Suprapubic skin (tissue), 4 donors: ENCODE results near the gene DGKZ. TPM values are rescaled to one million over a fixed set of nuclear protein-coding genes. Genes with fewer than 3 reads are reported as not detected.
A peak's percentile ranks its signal among the peaks of the same experiment; 100 is the strongest.

Source experiments
- DNase-seq, 2 donors: peaks; one replicate each; pipeline ENCODE4 v3.0.0-alpha.2; 2019; ENCODE audit warnings: low spot score in 2 of 2
- H3K27ac ChIP-seq: fragments of 200-600 bp; sonication (generic); one replicate; pipeline ENCODE4 v1.5.1; 2019
- H3K27me3 ChIP-seq: fragments of 200-600 bp; sonication (generic); one replicate; pipeline ENCODE4 v1.5.1; 2019
- H3K36me3 ChIP-seq: fragments of 200-600 bp; sonication (generic); one replicate; pipeline ENCODE4 v1.5.1; 2019
- H3K4me1 ChIP-seq: fragments of 200-600 bp; sonication (generic); one replicate; pipeline ENCODE4 v1.5.1; 2019
- H3K4me3 ChIP-seq: fragments of 200-600 bp; sonication (generic); one replicate; pipeline ENCODE4 v1.5.1; 2019; ENCODE audit warnings: mild to moderate bottlenecking
- H3K9me3 ChIP-seq: fragments of 200-600 bp; sonication (generic); one replicate; pipeline ENCODE4 v1.5.1; 2019
- EP300 ChIP-seq: sonication (generic); formaldehyde crosslinking; IDR thresholded peaks from one replicate; pipeline ENCODE4 v1.6.1; 2017; ENCODE audit warnings: antibody characterized with exemption
- POLR2A ChIP-seq, 2 donors: fragments of 450-650 bp; IDR thresholded peaks; one replicate each; pipeline ENCODE4 v1.6.1; 2017; ENCODE audit warnings: antibody characterized with exemption in 2 of 2, mild to moderate bottlenecking in 2 of 2, moderate library complexity in 2 of 2
- POLR2AphosphoS5 ChIP-seq, 3 donors: sonication (generic); formaldehyde crosslinking; IDR thresholded peaks; one replicate each; pipeline ENCODE4 v1.6.1; 2017; ENCODE audit warnings: antibody characterized with exemption in 3 of 3
- WGBS: methylation state at CpG from one replicate; pipeline ENCODE4 v1.1.5; 2018; 5-methylcytosine and 5-hydroxymethylcytosine counted together
- total RNA-seq, 4 donors: library from RNA; depleted of rRNA; stranded (reverse); fragments of >200 nt; gene quantifications; one replicate each; pipeline ENCODE4 v1.1.0, GENCODE V29; 2016
- TF ChIP-seq, protein P1 (sequence below), 2 donors: fragments of 200-600 bp in 1 of 2; fragments of 450-650 bp in 1 of 2; sonication (generic) in 1 of 2; IDR thresholded peaks; one replicate each; pipeline ENCODE4 v1.5.1; 2016 to 2019; ENCODE audit warnings: antibody characterized with exemption in 2 of 2, mild to moderate bottlenecking in 1 of 2, moderate library complexity in 1 of 2

DGKZ gene
- total RNA-seq, 4 donors from 2014 or later: 60.5 to 91.0 (median 73.4) TPM

DNA sequence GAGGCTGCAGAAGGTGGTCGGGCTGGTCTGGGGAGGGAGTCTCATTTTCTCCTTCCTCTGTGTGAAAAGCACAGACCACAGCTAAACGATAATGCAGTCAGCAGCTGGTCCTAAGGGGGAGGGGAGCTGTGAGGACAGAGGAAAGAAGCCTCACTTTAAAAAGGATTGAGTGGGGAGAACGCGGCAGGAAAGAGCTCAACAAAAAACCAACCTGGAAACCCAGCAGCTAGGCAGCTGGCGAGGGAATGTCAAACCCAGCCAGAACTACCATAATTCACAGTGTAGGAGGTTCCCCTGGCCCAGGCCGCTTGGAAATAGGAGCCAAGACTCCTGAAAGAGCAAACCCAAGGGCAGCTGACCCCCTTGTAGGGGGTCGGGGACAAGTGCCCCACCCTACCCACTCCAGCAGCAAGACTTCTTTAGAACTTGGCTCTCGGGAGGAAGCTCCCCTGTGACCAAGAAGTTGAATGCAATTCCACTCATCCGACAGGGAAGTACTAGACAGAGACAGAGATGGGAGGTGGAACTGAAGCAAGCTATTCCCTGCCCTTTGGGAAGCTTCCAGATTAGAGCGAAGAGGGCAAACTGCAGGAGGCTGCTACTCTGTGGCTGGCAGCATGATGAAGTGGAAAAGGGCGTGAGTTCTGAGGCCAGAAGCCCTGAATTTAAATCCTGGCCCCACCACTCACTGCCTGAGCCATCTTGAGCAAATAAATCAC lies 16.5 kb upstream of the DGKZ start:
- peaks cover 30% of the 10 kb centered on the region for H3K27me3 ChIP-seq
- H3K36me3 ChIP-seq: no peaks in the 10 kb centered on the region
- H3K4me3 ChIP-seq: no peak overlapping the region
- no peaks in the 10 kb centered on the region for H3K9me3 ChIP-seq
- TF ChIP-seq, protein P1, sequence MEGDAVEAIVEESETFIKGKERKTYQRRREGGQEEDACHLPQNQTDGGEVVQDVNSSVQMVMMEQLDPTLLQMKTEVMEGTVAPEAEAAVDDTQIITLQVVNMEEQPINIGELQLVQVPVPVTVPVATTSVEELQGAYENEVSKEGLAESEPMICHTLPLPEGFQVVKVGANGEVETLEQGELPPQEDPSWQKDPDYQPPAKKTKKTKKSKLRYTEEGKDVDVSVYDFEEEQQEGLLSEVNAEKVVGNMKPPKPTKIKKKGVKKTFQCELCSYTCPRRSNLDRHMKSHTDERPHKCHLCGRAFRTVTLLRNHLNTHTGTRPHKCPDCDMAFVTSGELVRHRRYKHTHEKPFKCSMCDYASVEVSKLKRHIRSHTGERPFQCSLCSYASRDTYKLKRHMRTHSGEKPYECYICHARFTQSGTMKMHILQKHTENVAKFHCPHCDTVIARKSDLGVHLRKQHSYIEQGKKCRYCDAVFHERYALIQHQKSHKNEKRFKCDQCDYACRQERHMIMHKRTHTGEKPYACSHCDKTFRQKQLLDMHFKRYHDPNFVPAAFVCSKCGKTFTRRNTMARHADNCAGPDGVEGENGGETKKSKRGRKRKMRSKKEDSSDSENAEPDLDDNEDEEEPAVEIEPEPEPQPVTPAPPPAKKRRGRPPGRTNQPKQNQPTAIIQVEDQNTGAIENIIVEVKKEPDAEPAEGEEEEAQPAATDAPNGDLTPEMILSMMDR (IDR thresholded peaks at IDR 0.05): no peak
- H3K4me1 ChIP-seq: peaks cover 24% of the 10 kb centered on the region
- H3K27ac ChIP-seq: no peak overlapping the region
- no peak for DNase-seq
- 36% methylated on average over 11 of the region's 11 CpGs for WGBS

DNA sequence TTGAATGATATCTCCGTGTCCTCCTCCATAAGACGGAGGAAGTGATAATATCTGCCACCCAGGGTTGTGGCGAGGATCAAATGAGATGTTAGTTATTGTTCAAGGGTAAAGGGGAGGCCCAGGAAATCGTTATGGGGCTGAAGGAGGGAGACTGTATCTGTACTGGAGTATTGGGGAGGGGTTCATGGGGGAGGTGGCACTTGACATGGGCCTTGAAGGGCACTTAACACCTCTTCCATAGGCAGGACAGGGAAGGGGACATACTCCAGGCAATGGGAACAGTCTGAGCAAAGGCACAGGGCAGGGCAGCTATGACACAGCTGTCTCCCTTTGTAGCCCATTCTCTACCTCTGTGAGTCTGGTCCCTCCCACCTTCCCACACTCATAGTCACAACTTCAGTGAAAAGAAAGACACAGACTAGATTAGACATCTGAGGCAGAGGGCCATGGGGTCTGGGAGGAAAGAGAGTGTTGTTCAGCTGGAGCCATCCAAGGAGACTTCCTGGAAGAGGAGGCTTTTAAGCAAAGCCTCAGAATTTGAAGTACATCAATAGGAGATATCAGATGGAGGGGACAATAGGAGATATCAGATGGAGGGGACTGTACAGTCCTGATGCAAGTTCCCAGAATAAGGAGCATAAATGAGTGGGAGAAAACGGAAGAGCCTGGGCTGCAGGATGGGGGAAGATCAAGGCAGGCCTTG lies 15.8 kb upstream of the DGKZ start:
- Histone ChIP-seq H3K4me3 (no peak overlapping the region), H3K36me3 (no peaks in the 10 kb centered on the region), H3K27ac (no peak overlapping the region), H3K4me1 (peaks cover 24% of the 10 kb centered on the region), H3K9me3 (no peaks in the 10 kb centered on the region), H3K27me3 (peaks cover 30% of the 10 kb centered on the region)
- DNase-seq: no peak
- TF ChIP-seq EP300 (no peak), POLR2A (IDR thresholded peaks at IDR 0.05) (no peak), POLR2AphosphoS5 (IDR thresholded peaks at IDR 0.05) (no peak)
- TF ChIP-seq, protein P1 (IDR thresholded peaks at IDR 0.05): no peak
- 77% methylated on average over 5 of the region's 5 CpGs for WGBS

DNA sequence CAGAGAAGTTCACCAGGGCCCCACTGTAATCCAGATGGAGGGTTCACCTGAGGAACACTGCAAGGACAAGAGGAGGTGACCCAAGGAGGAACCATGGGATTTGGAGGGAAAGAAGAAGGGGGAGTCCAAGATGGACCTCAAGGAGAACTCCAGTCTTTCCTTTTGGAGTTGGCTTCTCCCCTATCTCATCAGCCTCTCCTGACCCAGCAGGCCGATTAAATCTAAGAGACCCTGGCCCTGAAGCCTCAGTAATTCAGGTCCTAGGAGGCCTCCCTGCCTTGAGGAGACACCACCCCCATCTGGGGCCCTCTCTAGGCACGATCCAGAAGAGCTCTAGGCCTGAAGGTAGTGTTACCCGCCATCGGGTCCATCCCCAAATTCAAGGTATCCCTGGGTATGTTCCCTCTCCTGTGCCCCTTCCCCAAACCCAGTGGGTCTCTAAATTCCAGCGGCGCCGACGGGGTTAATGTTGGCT lies 15.1 kb upstream of the DGKZ start:
- Histone ChIP-seq H3K36me3 (no peaks in the 10 kb centered on the region), H3K9me3 (no peaks in the 10 kb centered on the region), H3K27ac (no peak overlapping the region), H3K27me3 (peaks cover 30% of the 10 kb centered on the region), H3K4me1 (peaks cover 24% of the 10 kb centered on the region), H3K4me3 (peak overlapping the region; percentile 59)
- 35% methylated on average over 8 of the region's 8 CpGs for WGBS
- no peak for DNase-seq
- TF ChIP-seq, protein P1 (IDR thresholded peaks at IDR 0.05): no peak
- TF ChIP-seq POLR2AphosphoS5 (IDR thresholded peaks at IDR 0.05): no peak
- TF ChIP-seq EP300: no peak
- TF ChIP-seq POLR2A (IDR thresholded peaks at IDR 0.05): no peak

DNA sequence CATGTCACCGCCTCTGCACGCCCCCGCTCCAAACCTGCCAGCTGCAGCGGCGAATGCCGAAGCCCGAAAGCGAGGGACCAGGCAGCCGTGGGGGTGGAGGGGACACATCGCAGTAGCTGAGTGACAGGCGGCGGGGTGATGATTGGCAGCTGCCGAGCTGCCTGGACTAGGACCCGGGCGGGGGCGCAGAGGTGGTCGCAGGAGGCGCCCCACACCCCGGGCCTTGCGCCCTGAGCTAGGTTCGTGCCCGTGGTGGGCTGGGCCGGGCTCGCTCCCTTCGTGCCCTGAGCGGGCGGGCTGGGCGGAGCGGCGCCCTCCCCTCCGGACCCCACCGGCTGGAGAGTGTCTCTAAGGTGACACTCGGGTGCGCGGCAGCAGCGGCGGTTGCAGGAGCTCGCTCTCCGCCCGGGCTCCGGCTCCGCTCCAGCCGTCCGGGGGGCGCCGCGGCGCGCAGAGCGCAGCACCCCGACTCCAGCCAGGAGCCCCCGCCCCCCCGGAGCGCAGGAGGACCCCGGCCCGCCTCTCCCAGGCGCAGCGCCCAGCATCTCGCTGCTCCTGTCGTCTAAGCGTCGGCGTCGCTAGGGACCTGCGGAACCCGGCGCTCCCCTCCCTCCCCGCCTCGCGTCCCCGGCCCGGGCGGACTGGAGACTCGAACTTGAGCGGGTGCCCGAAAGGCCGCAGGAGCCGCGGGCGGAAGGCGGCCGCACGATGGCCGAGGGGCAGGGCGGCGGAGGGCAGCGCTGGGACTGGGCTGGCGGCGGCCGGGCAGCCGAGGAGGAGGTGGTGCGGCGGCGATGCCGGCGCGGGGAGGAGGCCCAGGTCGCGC lies 14.5 kb upstream of the DGKZ start:
- no peak overlapping the region for H3K27ac ChIP-seq
- H3K27me3 ChIP-seq: peaks cover 30% of the 10 kb centered on the region
- H3K4me1 ChIP-seq: peaks cover 24% of the 10 kb centered on the region
- no peak for DNase-seq
- no CpG with 5 or more reads among the region's 99 CpGs for WGBS
- no peak for TF ChIP-seq EP300
- H3K9me3 ChIP-seq: no peaks in the 10 kb centered on the region
- peak overlapping the region; percentile 59 for H3K4me3 ChIP-seq
- H3K36me3 ChIP-seq: no peaks in the 10 kb centered on the region

DNA sequence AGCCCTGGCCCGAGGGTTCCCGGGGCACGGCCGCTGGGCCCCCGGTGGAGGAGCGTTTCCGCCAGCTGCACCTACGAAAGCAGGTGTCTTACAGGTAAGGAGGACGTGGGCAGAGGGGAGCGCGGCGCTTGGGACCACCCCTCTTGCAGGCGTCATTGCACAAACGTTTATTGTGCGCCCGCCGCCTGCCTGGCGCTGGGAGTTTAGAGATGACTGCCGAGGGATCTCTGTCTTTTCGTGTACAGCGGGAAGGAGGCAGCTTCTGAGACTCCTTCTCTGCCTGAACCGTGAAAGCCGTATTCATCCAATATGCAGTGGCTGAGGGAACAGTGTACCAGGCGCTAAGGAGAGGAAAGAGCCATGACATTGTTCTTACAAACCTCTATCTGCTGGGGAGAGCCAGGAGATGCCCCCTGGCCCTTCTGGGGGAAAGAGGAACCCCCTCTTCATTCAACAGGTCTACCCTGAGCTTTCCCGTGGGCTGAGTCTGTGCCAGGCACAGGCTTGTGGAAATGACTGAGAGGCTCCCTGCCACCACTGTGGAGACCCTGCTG lies 13.8 kb upstream of the DGKZ start:
- TF ChIP-seq POLR2A (IDR thresholded peaks at IDR 0.05) (no peak), EP300 (no peak), POLR2AphosphoS5 (IDR thresholded peaks at IDR 0.05) (no peak)
- TF ChIP-seq, protein P1 (IDR thresholded peaks at IDR 0.05): no peak
- DNase-seq: no peak
- Histone ChIP-seq H3K36me3 (no peaks in the 10 kb centered on the region), H3K27ac (no peak overlapping the region), H3K4me1 (peaks cover 30% of the 10 kb centered on the region), H3K27me3 (peaks cover 30% of the 10 kb centered on the region), H3K9me3 (no peaks in the 10 kb centered on the region), H3K4me3 (peak overlapping the region; percentile 59)
- WGBS: 24% methylated on average over 13 of the region's 25 CpGs
